Activated B cell treated with CpG ODN at 0.5 μM for 24 hours (primary cell): ENCODE measurements around the gene STXBP3. TPM values are rescaled to one million over a fixed set of nuclear protein-coding genes. Genes with fewer than 3 reads are reported as not detected.

Experiments used
- ATAC-seq: fragments of 200-7000 bp; cut with Tn5 transposase; one replicate; pipeline ENCODE4 v1.10.0; 2021; ENCODE audit warnings: low read depth, mild to moderate bottlenecking, moderate library complexity
- CTCF ChIA-PET: fragments of 350-600 bp; sonication (Branson Sonifier 250); formaldehyde crosslinking; loops from one replicate; lab custom pipeline; 2021; ENCODE audit warnings: antibody characterized with exemption; lab: Charles Lee
- POLR2A ChIA-PET: fragments of 350-600 bp; sonication (Branson Sonifier 250); formaldehyde crosslinking; loops from one replicate; lab custom pipeline; 2021; ENCODE audit warnings: antibody characterized with exemption; lab: Charles Lee
- DNase-seq: peaks from one replicate; pipeline ENCODE4 v3.0.0; 2022
- H3K27ac Mint-ChIP-seq: one replicate; pipeline ENCODE4 v1.8.0; 2020; ENCODE audit warnings: mixed read lengths
- H3K27me3 Mint-ChIP-seq: one replicate; pipeline ENCODE4 v1.8.0; 2021; ENCODE audit warnings: mixed read lengths
- H3K36me3 Mint-ChIP-seq: one replicate; pipeline ENCODE4 v1.8.0; 2021; ENCODE audit warnings: low read depth, mixed read lengths
- H3K4me1 Mint-ChIP-seq: one replicate; pipeline ENCODE4 v1.8.0; 2021; ENCODE audit warnings: mixed read lengths
- H3K4me3 Mint-ChIP-seq: one replicate; pipeline ENCODE4 v1.8.0; 2020; ENCODE audit warnings: mild to moderate bottlenecking, mixed read lengths
- H3K9me3 Mint-ChIP-seq: one replicate; pipeline ENCODE4 v1.8.0; 2020; ENCODE audit warnings: mixed read lengths
- CTCF ChIP-seq: fragments of 200-600 bp; IDR thresholded peaks from one replicate; pipeline ENCODE4 v1.8.0; 2022; ENCODE audit warnings: antibody characterized with exemption, mild to moderate bottlenecking
- intact Hi-C: fragments of 100-400 bp; cut with micrococcal nuclease; formaldehyde crosslinking; loops from one replicate; pipeline ENCODE4 v1.15.1; 2024
- total RNA-seq: library from RNA; stranded (reverse); gene quantifications from 2 replicates; pipeline ENCODE4 v1.2.3, GENCODE V29; 2022

STXBP3 gene
- total RNA-seq, 1 donor from 2014 or later = 46.4 TPM

GRCh38 chr1:108854221-108855019 is 107.9 kb downstream of the STXBP3 start:
- H3K36me3 Mint-ChIP-seq = no peaks in the 10 kb centered on the region
- CTCF ChIA-PET = no interaction called here
- no peak overlapping the region for H3K27ac Mint-ChIP-seq

GRCh38 chr1:108856994-108857393 is 110.5 kb downstream of the STXBP3 start, which contains the start of gene AKNAD1:
Gene AKNAD1, minus strand, starts transcription at chr1:108857094. Its CDS starts 4,430 bp downstream, at chr1:108852664.
- POLR2A ChIA-PET = no interaction called here

More at GRCh38 chr1:108854221-108855019, 107.9 kb downstream of the STXBP3 start:
- POLR2A ChIA-PET = interaction anchor here (0.5 kb wide), 1 partner anchor 259 kb away, joined by 3 read pairs; no protein-coding TSS in a partner anchor
- Mint-ChIP-seq H3K27me3 (peaks cover 28% of the 10 kb centered on the region), H3K4me3 (no peak overlapping the region), H3K9me3 (no peaks in the 10 kb centered on the region), H3K4me1 (peaks cover 6% of the 10 kb centered on the region)
- TF ChIP-seq CTCF = no peak
- DNase-seq (no peak), ATAC-seq (no peak)
- intact Hi-C loops = no loop called here

GRCh38 chr1:108858230-108858950 is 111.9 kb downstream of the STXBP3 start:
- Mint-ChIP-seq H3K9me3 (no peaks in the 10 kb centered on the region), H3K36me3 (no peaks in the 10 kb centered on the region), H3K4me3 (no peak overlapping the region), H3K27me3 (peaks cover 14% of the 10 kb centered on the region), H3K27ac (no peak overlapping the region), H3K4me1 (peaks cover 17% of the 10 kb centered on the region)
- DNase-seq (no peak), ATAC-seq (no peak)
- ChIA-PET POLR2A (no interaction called here), CTCF (interaction anchor here (0.7 kb wide), 1 partner anchor 40 kb away, joined by 3 read pairs; no protein-coding TSS in a partner anchor)
- TF ChIP-seq CTCF = no peak
- intact Hi-C loops = no loop called here

More at GRCh38 chr1:108856994-108857393, 110.5 kb downstream of the STXBP3 start, which contains the start of gene AKNAD1:
- Mint-ChIP-seq H3K36me3 (no peaks in the 10 kb centered on the region), H3K9me3 (no peaks in the 10 kb centered on the region), H3K27ac (no peak within 1 kb of the TSS), H3K4me3 (no peak within 1 kb of the TSS), H3K4me1 (peaks cover 9% of the 10 kb centered on the region), H3K27me3 (peaks cover 23% of the 10 kb centered on the region)
- CTCF ChIA-PET = no interaction called here
- DNase-seq (no peak), ATAC-seq (no peak)
- intact Hi-C loops = no loop called here
- no peak for TF ChIP-seq CTCF

Other genes starting within 250 kb of the STXBP3 start
- 7.0 and 7.1 TPM in 2 replicates for gene EEIG2, start 186.6 kb upstream of the STXBP3 start, total RNA-seq
- gene HENMT1, start 85.6 kb upstream of the STXBP3 start, total RNA-seq = 6.1 and 6.4 TPM in 2 replicates
- 77.3 and 88.1 TPM in 2 replicates for gene PRPF38B, start 54.4 kb upstream of the STXBP3 start, total RNA-seq
- gene FNDC7, start 33.8 kb upstream of the STXBP3 start, total RNA-seq = not detected in 2 replicates
- not detected in 2 replicates for gene AKNAD1, start 110.4 kb downstream of the STXBP3 start, total RNA-seq
- gene GPSM2, start 130.3 kb downstream of the STXBP3 start, total RNA-seq = 1.5 and 2.6 TPM in 2 replicates
- 19.5 and 28.3 TPM in 2 replicates for gene CLCC1, start 216.8 kb downstream of the STXBP3 start, total RNA-seq